Panc1 (cell line): ENCODE results near the gene MYL2. TPM values are rescaled to one million over a fixed set of nuclear protein-coding genes. Genes with fewer than 3 reads are reported as not detected.

Experiments
- ATAC-seq: fragments of 200-7000 bp; cut with Tn5 transposase; 2 replicates; pipeline ENCODE4 v1.9.1; 2020; ENCODE audit warnings: mild to moderate bottlenecking, moderate library complexity
- Bru-seq: library from RNA; stranded (reverse); fragments of 400-500 nt; gene quantifications from one replicate; lab custom pipeline; 2021; lab: Mats Ljungman, UMichigan
- BruChase-seq, 2 experiments: library from RNA; stranded (reverse); fragments of 400-500 nt; gene quantifications; one replicate each; lab custom pipeline; 2021; lab: Mats Ljungman, UMichigan
- BruUV-seq: library from RNA; stranded (reverse); fragments of 400-500 nt; replicated peaks from 2 replicates; lab custom pipeline; 2021; lab: Mats Ljungman, UMichigan
- CTCF ChIA-PET: fragments of 300-600 bp; sonication (Branson Sonifier 250); formaldehyde crosslinking; loops from one replicate; lab custom pipeline; 2022; ENCODE audit warnings: antibody characterized with exemption; lab: Charles Lee
- POLR2A ChIA-PET: fragments of 300-600 bp; sonication (Branson Sonifier 250); formaldehyde crosslinking; loops from one replicate; lab custom pipeline; 2022; ENCODE audit warnings: antibody characterized with exemption; lab: Charles Lee
- DNase-seq: peaks from one replicate; pipeline ENCODE4 v3.0.0-alpha.2; 2010; ENCODE audit warnings: low read depth, low spot score
- H3K27ac ChIP-seq: 2 replicates; pipeline ENCODE4 v1.5.1; 2011; ENCODE audit warnings: mild to moderate bottlenecking, low read length, inconsistent platforms
- H3K27me3 ChIP-seq: fragments of 200-500 bp; sonication (Bioruptor generic); 2 replicates; pipeline ENCODE4 v1.6.0; 2014; ENCODE audit warnings: low read length, inconsistent platforms; ENCODE audit not compliant: control insufficient read depth, insufficient read depth
- H3K36me3 ChIP-seq: fragments of 200-500 bp; sonication (Bioruptor generic); 2 replicates; pipeline ENCODE4 v1.5.1; 2014; ENCODE audit warnings: inconsistent platforms, mild to moderate bottlenecking, low read length, moderate library complexity; ENCODE audit not compliant: control insufficient read depth, insufficient read depth
- H3K4me1 ChIP-seq: 2 replicates; pipeline ENCODE4 v1.5.1; 2011; ENCODE audit warnings: inconsistent platforms, mild to moderate bottlenecking, low read length, moderate library complexity; ENCODE audit not compliant: control insufficient read depth, insufficient read depth
- H3K4me3 ChIP-seq, 2 experiments: 2 replicates each; pipeline ENCODE4 v1.5.1; 2011 to 2012; ENCODE audit warnings: low read depth in 2 of 2, low read length in 2 of 2, mild to moderate bottlenecking in 2 of 2, inconsistent platforms in 1 of 2, moderate library complexity in 1 of 2
- H3K9me3 ChIP-seq: fragments of 200-500 bp; sonication (Bioruptor generic); 2 replicates; pipeline ENCODE4 v1.5.1; 2014; ENCODE audit warnings: low read depth, mild to moderate bottlenecking, inconsistent platforms, low read length, moderate library complexity; ENCODE audit not compliant: control insufficient read depth, insufficient read depth
- POLR2AphosphoS5 ChIP-seq: IDR thresholded peaks from 2 replicates; pipeline ENCODE4 v1.6.1; 2012; ENCODE audit warnings: mild to moderate bottlenecking, low read depth, low read length, moderate library complexity
- SIN3A ChIP-seq: IDR thresholded peaks from 2 replicates; pipeline ENCODE4 v1.6.1; 2012; ENCODE audit warnings: low read depth, mild to moderate bottlenecking, low read length, moderate library complexity, borderline replicate concordance; ENCODE audit not compliant: insufficient read depth
- TCF7L2 ChIP-seq: IDR thresholded peaks from 2 replicates; pipeline ENCODE4 v1.6.1; 2011; ENCODE audit warnings: mild to moderate bottlenecking, low read depth, low read length, inconsistent platforms
- in situ Hi-C: cut with HindIII; loops from 2 replicates; pipeline ENCODE4 v1.10.0; 2016; ENCODE audit warnings: low sequenced_read_pairs, low pct_unique_long_range_greater_than_20kb
- intact Hi-C: fragments of 100-400 bp; cut with micrococcal nuclease; formaldehyde crosslinking; loops from one replicate; pipeline ENCODE4 v1.10.0; 2022; ENCODE audit not compliant: unreplicated experiment
- long read RNA-seq: library from polyadenylated mRNA; unstranded; transcript quantifications from one replicate; pipeline ENCODE4 v2.0.0, GENCODE V29; 2021; ENCODE audit not compliant: unreplicated experiment
- polyA plus RNA-seq: library from polyadenylated mRNA; unstranded; fragments of >200 nt; gene quantifications from one replicate; pipeline ENCODE4 v1.2.1, GENCODE V29; 2012; ENCODE audit warnings: missing spikeins; ENCODE audit not compliant: insufficient read length
- total RNA-seq: library from RNA; stranded (reverse); gene quantifications from one replicate; pipeline ENCODE4 v1.2.1, GENCODE V29; 2021; ENCODE audit not compliant: unreplicated experiment
- TF ChIP-seq, protein P1 (sequence below), 2 experiments: IDR thresholded peaks; 2 replicates each; pipeline ENCODE4 v1.6.1; 2011 to 2012; ENCODE audit warnings: low read depth in 2 of 2, control low read depth in 1 of 2, low read length in 1 of 2, mild to moderate bottlenecking in 1 of 2, moderate library complexity in 1 of 2; ENCODE audit not compliant: insufficient read depth in 1 of 2
- TF ChIP-seq, protein P2 (sequence below): fragments of 450-650 bp; IDR thresholded peaks from 2 replicates; pipeline ENCODE4 v1.5.1; 2017; ENCODE audit warnings: mild to moderate bottlenecking

Gene MYL2, protein sequence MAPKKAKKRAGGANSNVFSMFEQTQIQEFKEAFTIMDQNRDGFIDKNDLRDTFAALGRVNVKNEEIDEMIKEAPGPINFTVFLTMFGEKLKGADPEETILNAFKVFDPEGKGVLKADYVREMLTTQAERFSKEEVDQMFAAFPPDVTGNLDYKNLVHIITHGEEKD
- not detected for total RNA-seq
- not detected for polyA plus RNA-seq
- Bru-seq, nascent RNA: not detected
- not detected for BruChase-seq, experiment 1, labeled RNA remaining after a 2-hour chase
- BruChase-seq, experiment 2, labeled RNA remaining after a 6-hour chase: percentile 9 among the genes with signal in this experiment
- long read RNA-seq: 0 reads

DNA sequence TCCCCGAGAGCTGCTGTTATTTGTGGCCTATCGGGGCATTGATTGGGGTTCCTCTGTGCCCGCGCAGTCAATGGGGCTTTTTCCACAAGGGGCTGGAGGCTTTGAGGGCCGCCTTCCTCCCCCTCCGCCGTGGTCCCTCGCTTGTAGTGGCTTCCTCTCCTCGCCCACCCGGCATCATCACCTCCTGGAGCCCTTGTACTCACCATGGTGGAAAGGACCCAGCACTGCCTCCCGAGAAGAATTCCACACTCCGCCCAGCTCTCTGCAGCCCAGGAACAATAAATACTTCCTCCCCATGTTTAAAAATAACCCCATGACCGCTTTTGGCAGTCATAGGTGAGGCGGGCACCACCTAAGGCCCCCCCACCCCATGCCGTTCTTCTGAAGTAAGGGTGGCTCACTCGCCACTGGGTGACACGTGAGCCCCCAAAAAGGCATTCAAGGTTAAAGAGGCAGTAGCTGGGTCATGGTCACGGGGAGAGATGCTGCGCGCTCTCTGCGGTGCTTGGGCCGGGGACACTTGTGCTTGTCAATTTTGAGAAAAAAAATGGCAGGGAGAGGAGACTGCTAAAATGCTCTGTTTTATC lies at the start of gene MYL2:
TSS of gene MYL2 (minus strand) at position 256 of the 587 bp plus-strand sequence. CDS start at position 206, 50 bp downstream.
- no peaks in the 10 kb centered on the region for H3K36me3 ChIP-seq
- no TSS peak for BruUV-seq
- ChIA-PET POLR2A (no interaction called here), CTCF (no interaction called here)
- DNase-seq (no peak), ATAC-seq (no peak)
- H3K9me3 ChIP-seq: no peaks in the 10 kb centered on the region
- no peak within 1 kb of the TSS for H3K4me3 ChIP-seq
- in situ Hi-C loops (no loop called here), intact Hi-C loops (no loop called here)
- peaks cover 2% of the 10 kb centered on the region; the same call in 1 of the 2 replicates for H3K4me1 ChIP-seq
- H3K27ac ChIP-seq: no peak within 1 kb of the TSS
- TF ChIP-seq, protein P1, sequence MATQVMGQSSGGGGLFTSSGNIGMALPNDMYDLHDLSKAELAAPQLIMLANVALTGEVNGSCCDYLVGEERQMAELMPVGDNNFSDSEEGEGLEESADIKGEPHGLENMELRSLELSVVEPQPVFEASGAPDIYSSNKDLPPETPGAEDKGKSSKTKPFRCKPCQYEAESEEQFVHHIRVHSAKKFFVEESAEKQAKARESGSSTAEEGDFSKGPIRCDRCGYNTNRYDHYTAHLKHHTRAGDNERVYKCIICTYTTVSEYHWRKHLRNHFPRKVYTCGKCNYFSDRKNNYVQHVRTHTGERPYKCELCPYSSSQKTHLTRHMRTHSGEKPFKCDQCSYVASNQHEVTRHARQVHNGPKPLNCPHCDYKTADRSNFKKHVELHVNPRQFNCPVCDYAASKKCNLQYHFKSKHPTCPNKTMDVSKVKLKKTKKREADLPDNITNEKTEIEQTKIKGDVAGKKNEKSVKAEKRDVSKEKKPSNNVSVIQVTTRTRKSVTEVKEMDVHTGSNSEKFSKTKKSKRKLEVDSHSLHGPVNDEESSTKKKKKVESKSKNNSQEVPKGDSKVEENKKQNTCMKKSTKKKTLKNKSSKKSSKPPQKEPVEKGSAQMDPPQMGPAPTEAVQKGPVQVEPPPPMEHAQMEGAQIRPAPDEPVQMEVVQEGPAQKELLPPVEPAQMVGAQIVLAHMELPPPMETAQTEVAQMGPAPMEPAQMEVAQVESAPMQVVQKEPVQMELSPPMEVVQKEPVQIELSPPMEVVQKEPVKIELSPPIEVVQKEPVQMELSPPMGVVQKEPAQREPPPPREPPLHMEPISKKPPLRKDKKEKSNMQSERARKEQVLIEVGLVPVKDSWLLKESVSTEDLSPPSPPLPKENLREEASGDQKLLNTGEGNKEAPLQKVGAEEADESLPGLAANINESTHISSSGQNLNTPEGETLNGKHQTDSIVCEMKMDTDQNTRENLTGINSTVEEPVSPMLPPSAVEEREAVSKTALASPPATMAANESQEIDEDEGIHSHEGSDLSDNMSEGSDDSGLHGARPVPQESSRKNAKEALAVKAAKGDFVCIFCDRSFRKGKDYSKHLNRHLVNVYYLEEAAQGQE (IDR thresholded peaks at IDR 0.05; ENCODE audit: insufficient read depth in 1 of 2, low read depth in 2 of 2, low read length in 1 of 2): no peak
- TF ChIP-seq TCF7L2: no peak
- TF ChIP-seq POLR2AphosphoS5: no peak
- TF ChIP-seq, protein P2, sequence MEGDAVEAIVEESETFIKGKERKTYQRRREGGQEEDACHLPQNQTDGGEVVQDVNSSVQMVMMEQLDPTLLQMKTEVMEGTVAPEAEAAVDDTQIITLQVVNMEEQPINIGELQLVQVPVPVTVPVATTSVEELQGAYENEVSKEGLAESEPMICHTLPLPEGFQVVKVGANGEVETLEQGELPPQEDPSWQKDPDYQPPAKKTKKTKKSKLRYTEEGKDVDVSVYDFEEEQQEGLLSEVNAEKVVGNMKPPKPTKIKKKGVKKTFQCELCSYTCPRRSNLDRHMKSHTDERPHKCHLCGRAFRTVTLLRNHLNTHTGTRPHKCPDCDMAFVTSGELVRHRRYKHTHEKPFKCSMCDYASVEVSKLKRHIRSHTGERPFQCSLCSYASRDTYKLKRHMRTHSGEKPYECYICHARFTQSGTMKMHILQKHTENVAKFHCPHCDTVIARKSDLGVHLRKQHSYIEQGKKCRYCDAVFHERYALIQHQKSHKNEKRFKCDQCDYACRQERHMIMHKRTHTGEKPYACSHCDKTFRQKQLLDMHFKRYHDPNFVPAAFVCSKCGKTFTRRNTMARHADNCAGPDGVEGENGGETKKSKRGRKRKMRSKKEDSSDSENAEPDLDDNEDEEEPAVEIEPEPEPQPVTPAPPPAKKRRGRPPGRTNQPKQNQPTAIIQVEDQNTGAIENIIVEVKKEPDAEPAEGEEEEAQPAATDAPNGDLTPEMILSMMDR: no peak
- no peak for TF ChIP-seq SIN3A
- H3K27me3 ChIP-seq: no peaks in the 10 kb centered on the region

DNA sequence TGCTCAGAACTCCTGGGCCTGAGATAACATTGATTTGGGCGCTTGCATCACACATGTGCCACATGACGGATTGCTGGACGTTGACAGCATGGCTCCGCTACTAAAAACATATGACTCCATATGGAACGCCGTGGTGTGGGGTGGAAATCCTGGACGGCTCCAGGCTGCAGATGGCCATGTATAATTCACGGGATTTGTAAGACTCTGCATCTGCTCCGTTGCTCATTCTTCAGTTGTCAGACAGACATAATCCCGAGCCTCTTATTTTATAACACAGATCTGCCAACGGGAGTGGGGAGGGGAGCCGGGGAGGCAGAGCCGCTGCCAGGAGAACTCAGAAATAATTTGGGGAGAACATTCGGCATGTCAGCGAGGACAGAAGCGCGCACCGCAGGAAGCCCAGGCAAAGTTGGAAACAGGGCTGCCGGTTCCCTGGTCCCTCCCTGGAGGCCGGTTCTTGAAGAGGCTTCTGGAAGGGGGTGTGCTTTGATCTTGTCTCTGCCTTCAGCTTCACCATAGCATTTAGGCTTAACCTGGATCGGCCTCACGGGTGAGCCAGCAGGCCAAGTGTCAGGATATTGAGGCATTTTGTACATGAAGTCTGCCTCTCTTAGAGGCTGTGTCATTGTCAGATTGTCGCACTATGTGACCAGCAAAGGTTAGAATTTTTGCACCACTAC lies 45.8 kb upstream of the MYL2 start:
- peaks cover 11% of the 10 kb centered on the region for H3K27me3 ChIP-seq
- BruUV-seq: no TSS peak
- POLR2A ChIA-PET: no interaction called here
- CTCF ChIA-PET: interaction anchor here (0.6 kb wide), 1 partner anchor 213 kb away, joined by 12 read pairs; no protein-coding TSS in a partner anchor
- no peak overlapping the region for H3K4me3 ChIP-seq
- no peak for DNase-seq
- in situ Hi-C loops: no loop called here
- no peak overlapping the region for H3K27ac ChIP-seq
- no peak for ATAC-seq
- no peaks in the 10 kb centered on the region for H3K36me3 ChIP-seq
- H3K4me1 ChIP-seq: no peaks in the 10 kb centered on the region
- no peaks in the 10 kb centered on the region for H3K9me3 ChIP-seq
- intact Hi-C loops: no loop called here
- TF ChIP-seq POLR2AphosphoS5 (no peak), SIN3A (no peak), TCF7L2 (no peak)
- TF ChIP-seq, protein P1 (IDR thresholded peaks at IDR 0.05; ENCODE audit: insufficient read depth in 1 of 2, low read depth in 2 of 2, low read length in 1 of 2): no peak
- TF ChIP-seq, protein P2: no peak
